Fibroblast of the aortic adventitia (primary cell): ENCODE measurements around the gene EME2. TPM values are rescaled to one million over a fixed set of nuclear protein-coding genes. Genes with fewer than 3 reads are reported as not detected.
"Not testable (repeated sequence)": the region's sequence is repeated elsewhere in the genome, so short reads cannot be mapped to it uniquely, and the experiment has no call there.

ENCODE experiments used
- DNase-seq: peaks from one replicate; pipeline ENCODE4 v3.0.0-alpha.2; 2010; ENCODE audit warnings: low read depth
- H3K4me3 ChIP-seq: 2 replicates; pipeline ENCODE4 v1.5.1; 2011; ENCODE audit warnings: low read depth, mild to moderate bottlenecking, control low read depth, low read length, moderate library complexity
- CTCF ChIP-seq: IDR thresholded peaks from 2 replicates; pipeline ENCODE4 v1.5.1; 2011; ENCODE audit warnings: mild to moderate bottlenecking, low read length, control low read depth, inconsistent platforms; ENCODE audit not compliant: insufficient read depth
- total RNA-seq: library from RNA; depleted of rRNA; stranded (reverse); fragments of >200 nt; gene quantifications from 2 replicates; pipeline ENCODE4 v1.2.3, GENCODE V29; 2012; ENCODE audit warnings: low replicate concordance

EME2 gene
- total RNA-seq, 1 donor = 8.4 TPM

- no peak for DNase-seq
- H3K4me3 ChIP-seq = no peak overlapping the region
- TF ChIP-seq CTCF = no peak
Observed at GRCh38 chr16:1729445-1729844, 43.2 kb upstream of the EME2 start.

GRCh38 chr16:1731073-1731472 lies 41.5 kb upstream of the EME2 start:
- DNase-seq = no peak
- TF ChIP-seq CTCF = no peak

GRCh38 chr16:1731603-1732002 lies 41.0 kb upstream of the EME2 start:
- DNase-seq = no peak
- TF ChIP-seq CTCF = no peak
- H3K4me3 ChIP-seq = no peak overlapping the region

More at GRCh38 chr16:1731073-1731472, 41.5 kb upstream of the EME2 start:
- H3K4me3 ChIP-seq = no peak overlapping the region

GRCh38 chr16:1732071-1732470 lies 40.5 kb upstream of the EME2 start:
- no peak overlapping the region for H3K4me3 ChIP-seq
- no peak for DNase-seq
- TF ChIP-seq CTCF = no peak

GRCh38 chr16:1732551-1732987 lies 40.0 kb upstream of the EME2 start:
- not testable (repeated sequence) for DNase-seq, H3K4me3 ChIP-seq

DNA sequence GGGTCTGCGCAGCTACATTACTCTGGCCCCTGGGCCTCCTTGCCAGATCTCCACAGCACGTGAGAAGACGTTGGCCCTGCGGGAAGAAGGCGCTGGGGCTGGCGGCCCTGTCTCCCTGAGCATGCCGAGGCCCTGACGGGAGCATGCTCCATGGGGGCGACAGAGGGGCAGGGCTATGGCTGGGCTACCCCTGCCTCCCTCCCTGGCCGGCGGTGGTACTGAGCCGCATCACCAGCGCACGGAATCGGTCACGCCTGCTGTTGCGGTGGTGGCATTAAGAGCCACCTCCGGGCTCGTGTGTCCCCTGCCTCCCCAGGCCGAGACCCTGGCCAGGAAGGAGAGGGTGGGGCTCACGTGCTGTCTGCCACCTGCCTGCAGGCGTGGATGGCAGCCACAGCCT lies 38.5 kb upstream of the EME2 start:
- TF ChIP-seq CTCF = no peak
- no peak overlapping the region for H3K4me3 ChIP-seq
- DNase-seq = no peak

DNA sequence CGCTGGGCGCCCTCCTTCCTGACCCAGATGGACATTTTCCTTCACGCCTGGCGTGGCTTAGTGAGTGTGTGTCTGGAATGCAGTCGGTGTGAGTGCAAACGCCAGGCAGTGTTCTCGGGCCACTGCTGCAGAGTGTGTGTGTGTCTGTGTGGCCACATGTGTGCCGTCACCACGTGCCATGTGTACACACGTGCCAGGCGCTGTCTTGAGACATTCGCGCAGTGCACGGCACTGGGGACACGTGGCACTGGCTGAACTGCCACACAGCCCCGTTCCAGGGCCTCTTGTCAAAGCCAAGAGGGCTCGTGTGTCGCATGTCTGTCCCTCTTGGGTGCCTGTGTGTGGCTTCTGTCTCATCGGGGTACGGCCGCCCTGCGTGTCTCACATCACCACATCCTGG lies 37.8 kb upstream of the EME2 start:
- H3K4me3 ChIP-seq = no peak overlapping the region
- DNase-seq = no peak
- TF ChIP-seq CTCF = no peak
